ENCODE results near the gene SPACA7. TPM values are rescaled to one million over a fixed set of nuclear protein-coding genes. Genes with fewer than 3 reads are reported as not detected.

The SPACA7 gene
- total and polyA plus RNA-seq, 10 of the 15 experiments (the other 5 are each of a cell fraction or from before 2014, with no cell fraction given) = not detected

GRCh38 chr13:112444416-112445399 is 68.6 kb downstream of the SPACA7 start:
- DNase-seq (ENCODE audit: low read depth, low spot score) (no peak), FAIRE-seq (no peak), ATAC-seq (no peak; the same call in 2 of the 3 replicates)
- Histone ChIP-seq H3K4me3 (no peak overlapping the region), H3K27ac (ENCODE audit: control insufficient read depth, insufficient read depth) (no peak overlapping the region), H3K4me2 (ENCODE audit: control insufficient read depth, insufficient read depth) (no peak overlapping the region), H3K9me3 (replicated peaks; ENCODE audit: control insufficient read depth, insufficient read depth, low read length) (no peaks in the 10 kb centered on the region), H3K36me3 (ENCODE audit: control insufficient read depth in 2 of 2, insufficient read depth in 2 of 2, low read length in 1 of 2) (no peaks in the 10 kb centered on the region), H2AFZ (ENCODE audit: control insufficient read depth, low read depth, low read length) (no peak overlapping the region), H3K79me2 (ENCODE audit: control insufficient read depth, insufficient read depth, low read length) (no peaks in the 10 kb centered on the region), H3K4me1 (ENCODE audit: control insufficient read depth, insufficient read depth, low read length) (no peaks in the 10 kb centered on the region), H3K9ac (ENCODE audit: control insufficient read depth, insufficient read depth, low read length) (no peak overlapping the region), H3K27me3 (replicated peaks in 1 of 2; ENCODE audit: control insufficient read depth in 2 of 2, insufficient read depth in 2 of 2, low read length in 1 of 2) (no peaks in the 10 kb centered on the region), H4K20me1 (ENCODE audit: control insufficient read depth, insufficient read depth) (no peaks in the 10 kb centered on the region)
- ChIA-PET CTCF (interaction anchor here (0.7 to 2.6 kb wide), 6 partner anchors 161 to 1377 kb away, joined by 3 to 14 read pairs (median 3); no protein-coding TSS in a partner anchor), RAD21 (ENCODE audit: unreplicated experiment) (interaction anchor here (0.6 to 2.4 kb wide), 3 partner anchors 940 to 970 kb away, joined by 3 to 12 read pairs (median 4); no protein-coding TSS in a partner anchor), POLR2A (no interaction called here), SMC1A (ENCODE audit: uncharacterized antibody, unreplicated experiment) (interaction anchor here (0.7 to 1.2 kb wide), 3 partner anchors 161 to 1989 kb away, joined by 3 to 5 read pairs (median 5); no protein-coding TSS in a partner anchor)
- intact Hi-C loops (cut with micrococcal nuclease; ENCODE audit: unreplicated experiment) (loop anchor here (1.0 to 10.0 kb wide), 2 partner anchors 160 to 970 kb away; no protein-coding TSS in a partner anchor), in situ Hi-C loops (cut with MboI) (loop anchor here (5.0 to 25.0 kb wide), 2 partner anchors 972 to 1357 kb away; no protein-coding TSS in a partner anchor)
- WGBS (ENCODE audit: insufficient coverage, insufficient replicate concordance, low lambda C conversion rate, missing lambda C conversion rate) = 62% methylated on average over 39 of the region's 42 CpGs
- BruUV-seq (replicated peaks) = no TSS peak
- TF ChIP-seq KDM1A (IDR thresholded peaks at IDR 0.05; ENCODE audit: borderline replicate concordance) (no peak), RB1 (IDR thresholded peaks at IDR 0.05; ENCODE audit: borderline replicate concordance) (no peak), EZH2 (IDR thresholded peaks at IDR 0.05; ENCODE audit: borderline replicate concordance, control insufficient read depth, low read depth, low read length) (no peak)
